GM19452 (cell line): ENCODE data around the gene SOSTDC1.
A peak's percentile ranks its signal among the peaks of the same experiment; 100 is the strongest.
"Not testable (repeated sequence)": the region's sequence is repeated elsewhere in the genome, so short reads cannot be mapped to it uniquely, and the experiment has no call there.

Source experiments
- ATAC-seq: cut with Tn5 transposase; IDR thresholded peaks from one replicate; pipeline ENCODE4 v1.9.1; 2021; ENCODE audit not compliant: unreplicated experiment

Gene SOSTDC1

DNA sequence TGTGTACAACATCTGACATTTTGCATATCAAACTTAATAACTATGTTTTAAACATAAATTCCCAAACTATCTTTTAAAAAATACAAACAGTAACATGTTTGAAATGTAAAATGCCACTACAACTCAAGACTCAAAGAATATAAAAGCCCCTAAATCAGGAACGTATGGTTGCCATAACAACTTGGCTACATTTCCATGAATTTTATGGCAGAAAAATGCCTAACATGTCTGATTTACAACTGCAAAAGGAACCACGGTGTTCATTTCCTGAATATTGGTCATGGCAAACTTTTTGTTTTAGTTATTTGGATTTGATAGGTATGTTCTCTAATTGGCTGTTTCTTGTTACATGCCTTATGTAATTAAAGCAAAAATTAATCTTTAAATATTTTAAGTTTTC is 2.0 kb downstream of the SOSTDC1 start:
- no peak for ATAC-seq

DNA sequence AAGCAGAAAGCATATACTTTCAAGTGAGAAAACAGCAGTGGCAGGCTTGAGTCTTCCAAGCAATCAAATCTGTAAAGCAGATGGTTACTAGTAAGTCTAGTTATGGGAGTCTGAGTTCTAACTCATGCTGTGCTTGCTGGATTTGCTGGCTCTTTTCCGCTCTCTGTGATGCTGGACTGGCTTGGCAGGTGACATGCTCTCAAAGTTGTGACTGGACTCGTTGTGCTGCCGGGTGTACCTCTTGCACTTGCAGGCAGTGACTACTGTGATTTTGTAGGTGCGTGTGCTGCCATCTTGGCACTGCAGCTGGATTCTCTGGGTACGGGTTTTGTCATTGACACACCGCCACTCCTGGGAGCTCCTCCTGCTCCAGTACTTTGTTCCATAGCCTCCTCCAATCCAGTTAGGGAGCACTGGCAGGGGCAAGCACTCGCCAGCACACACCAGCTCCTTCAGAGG is 3.1 kb downstream of the SOSTDC1 start:
- ATAC-seq = no peak

GRCh38 chr7:16460789-16461493 is 4.6 kb downstream of the SOSTDC1 start:
- ATAC-seq = no peak

DNA sequence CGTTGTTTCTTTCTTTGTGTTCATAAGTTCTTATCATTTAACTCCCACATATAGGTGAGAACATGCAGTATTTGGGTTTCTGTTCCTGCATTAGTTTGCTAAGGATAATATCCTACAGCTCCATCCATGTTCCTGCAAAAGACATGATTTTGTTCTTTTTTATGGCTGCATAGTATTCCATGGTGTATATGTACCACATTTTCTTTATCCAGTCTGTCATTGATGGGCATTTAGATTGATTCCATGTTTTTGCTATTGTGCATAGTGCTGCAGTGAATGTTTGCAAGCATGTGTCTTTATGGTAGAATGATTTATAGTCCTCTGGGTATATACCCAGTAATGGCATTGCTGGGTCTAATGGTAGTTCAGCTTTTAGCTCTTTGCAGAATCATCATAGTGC is 9.2 kb downstream of the SOSTDC1 start:
- ATAC-seq = not testable (repeated sequence)

DNA sequence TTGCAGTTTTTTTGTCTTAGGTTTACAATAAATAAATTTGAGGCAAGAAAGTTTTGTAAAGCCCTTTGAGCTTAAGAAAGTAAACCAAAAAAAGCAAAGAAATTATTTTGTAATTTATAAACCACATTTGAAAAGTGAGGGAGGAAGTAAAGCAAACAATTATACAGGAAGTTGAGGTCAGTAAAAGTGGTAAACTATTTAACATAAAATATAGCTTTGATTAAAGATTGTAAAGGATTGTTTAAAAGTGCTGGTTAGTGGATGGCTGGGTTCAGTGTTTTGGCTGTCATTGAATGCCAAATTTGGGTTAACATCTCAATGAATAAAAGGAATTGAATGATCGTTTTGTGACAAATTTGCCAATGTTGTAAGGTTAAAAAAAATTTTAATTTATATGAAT is 9.9 kb downstream of the SOSTDC1 start:
- no peak for ATAC-seq

DNA sequence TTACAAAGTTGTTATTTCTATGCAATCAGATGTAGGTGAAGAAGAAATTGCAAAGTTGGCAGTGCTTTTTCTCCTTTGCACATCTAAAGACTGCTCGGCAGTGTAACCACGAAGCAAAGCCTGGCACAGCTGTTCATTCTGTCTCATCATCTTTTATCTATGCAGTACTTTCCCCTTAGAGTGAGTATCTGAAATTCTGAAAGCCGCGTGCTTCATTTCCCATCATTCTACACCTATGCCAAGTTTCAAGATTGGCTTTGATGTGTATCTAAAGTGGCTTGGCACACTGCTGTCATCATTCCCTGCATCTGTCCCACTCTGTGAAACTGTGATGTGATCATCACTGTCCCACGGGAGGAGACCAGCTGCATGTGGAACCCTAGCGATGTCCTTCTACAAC is 15.2 kb downstream of the SOSTDC1 start:
- no peak for ATAC-seq

DNA sequence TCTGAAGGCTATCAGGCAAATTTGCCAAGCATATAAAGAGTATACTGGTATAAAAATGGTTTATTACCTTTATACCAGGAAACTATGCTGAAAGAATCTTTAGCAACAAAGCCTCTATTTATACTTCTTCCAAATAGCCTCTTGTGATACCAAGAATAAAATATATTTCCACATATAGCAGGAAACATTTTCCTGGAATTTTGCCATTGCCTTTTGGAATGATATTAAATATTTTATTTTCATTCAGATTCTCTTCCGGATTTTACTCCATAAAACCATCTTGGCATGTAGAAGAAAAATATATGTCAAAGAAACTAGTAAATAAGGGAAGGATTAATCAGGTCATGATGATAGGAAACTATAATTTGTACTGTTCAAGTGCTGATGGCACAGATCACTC is 17.7 kb downstream of the SOSTDC1 start:
- no peak for ATAC-seq

- ATAC-seq = no peak
Observed at GRCh38 chr7:16446508-16446907, 19.0 kb downstream of the SOSTDC1 start.

GRCh38 chr7:16443871-16444270 is 21.7 kb downstream of the SOSTDC1 start:
- ATAC-seq = not testable (repeated sequence)

- no peak for ATAC-seq
Observed at GRCh38 chr7:16438988-16439387, 26.6 kb downstream of the SOSTDC1 start.

- no peak for ATAC-seq
Observed at GRCh38 chr7:16436306-16436705, 29.2 kb downstream of the SOSTDC1 start.

- ATAC-seq = no peak
Observed at GRCh38 chr7:16433568-16434122, 31.9 kb downstream of the SOSTDC1 start.

- peak; percentile 11 for ATAC-seq
Observed at GRCh38 chr7:16432425-16432731, 33.2 kb downstream of the SOSTDC1 start.

GRCh38 chr7:16431646-16432424 is 33.7 kb downstream of the SOSTDC1 start:
- peak; percentile 75 for ATAC-seq

DNA sequence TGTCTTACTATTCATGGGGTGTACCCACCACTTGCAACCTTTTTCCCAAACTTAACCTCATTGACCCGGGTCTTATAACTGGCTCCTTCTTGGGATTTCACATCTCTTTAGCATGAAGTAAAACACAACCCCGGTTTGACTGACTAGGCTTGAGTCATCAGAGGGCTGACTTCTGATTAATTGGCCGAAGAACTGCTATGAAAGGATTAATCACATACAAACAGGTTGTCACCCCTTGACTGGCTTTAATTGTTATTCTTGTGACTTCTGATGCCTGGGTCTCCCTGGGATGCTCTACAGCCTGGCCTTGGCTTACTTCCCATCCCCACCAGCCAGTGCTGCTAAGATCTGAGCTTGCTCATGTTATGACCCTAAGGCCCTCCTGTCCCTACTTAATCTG is 35.4 kb downstream of the SOSTDC1 start:
- ATAC-seq = no peak

DNA sequence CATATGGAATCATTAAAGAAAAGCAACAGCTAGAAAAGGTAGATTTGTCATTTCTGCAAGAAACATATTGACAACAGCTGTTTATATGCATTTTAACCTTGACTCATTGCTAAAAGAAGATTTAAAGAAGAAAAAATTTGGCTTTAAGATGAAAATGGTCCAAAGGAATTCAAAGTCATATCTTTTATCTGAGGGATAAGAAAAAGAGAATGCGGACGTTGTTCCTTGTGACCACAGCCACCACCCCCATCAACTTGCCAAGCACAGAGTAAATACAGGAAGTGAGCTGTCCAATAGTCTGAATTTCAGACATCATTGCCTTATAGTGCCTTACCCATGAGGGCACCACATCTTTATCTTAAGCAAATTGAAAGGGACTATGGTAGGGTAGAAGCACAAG is 36.9 kb downstream of the SOSTDC1 start:
- no peak for ATAC-seq

- no peak for ATAC-seq
Observed at GRCh38 chr7:16428182-16428581, 37.4 kb downstream of the SOSTDC1 start.

GRCh38 chr7:16423761-16424160 is 41.8 kb downstream of the SOSTDC1 start:
- ATAC-seq = no peak

DNA sequence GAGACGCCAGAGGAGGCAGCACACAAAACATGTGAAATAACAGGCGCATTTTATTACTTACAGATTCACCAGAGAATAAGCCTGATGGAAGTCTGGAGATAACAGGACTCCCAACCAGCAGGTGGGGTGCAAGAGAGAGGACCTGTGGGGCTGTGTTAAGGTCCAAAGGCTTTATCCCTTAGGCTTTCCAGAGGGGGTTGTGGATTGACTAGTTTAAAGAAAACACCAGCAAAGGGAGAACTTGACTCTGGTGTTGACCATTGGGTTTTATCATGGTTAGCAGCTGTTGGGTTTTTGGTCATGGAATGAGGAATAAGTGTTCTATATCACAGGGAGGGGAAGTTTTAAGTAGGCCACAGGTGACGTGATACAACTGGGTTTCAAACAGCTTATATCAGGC is 42.6 kb downstream of the SOSTDC1 start:
- ATAC-seq = no peak

DNA sequence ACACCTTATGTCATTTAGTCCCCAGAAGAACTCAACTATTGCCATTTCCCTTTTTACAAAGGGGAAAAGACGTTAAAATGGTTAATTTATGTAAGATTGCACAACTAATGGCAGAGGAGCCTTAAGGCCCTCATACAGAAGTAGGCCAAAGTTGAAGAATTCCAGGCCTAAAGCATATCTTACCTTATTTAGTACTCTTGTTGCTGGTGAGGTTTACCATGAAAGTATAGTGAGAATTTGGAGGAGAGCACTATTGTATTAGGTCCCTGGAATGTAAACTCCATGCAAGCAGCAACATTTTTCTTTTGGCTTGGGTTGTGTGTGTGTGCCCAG is 43.5 kb downstream of the SOSTDC1 start:
- no peak for ATAC-seq

- ATAC-seq = peak; percentile 30
Observed at GRCh38 chr7:16421333-16422102, 44.0 kb downstream of the SOSTDC1 start, which contains the start of gene CRPPA. Gene CRPPA (minus strand): TSS chr7:16421538. CDS start chr7:16421322, 216 bp downstream.
